GM10847 (cell line): ENCODE data around the gene MACROD2.

Experiments
- POLR2A ChIP-seq: IDR thresholded peaks from 2 replicates; pipeline ENCODE4 v1.6.1; 2011; ENCODE audit not compliant: insufficient read length; ENCODE audit errors: extremely low read depth

MACROD2 gene

DNA sequence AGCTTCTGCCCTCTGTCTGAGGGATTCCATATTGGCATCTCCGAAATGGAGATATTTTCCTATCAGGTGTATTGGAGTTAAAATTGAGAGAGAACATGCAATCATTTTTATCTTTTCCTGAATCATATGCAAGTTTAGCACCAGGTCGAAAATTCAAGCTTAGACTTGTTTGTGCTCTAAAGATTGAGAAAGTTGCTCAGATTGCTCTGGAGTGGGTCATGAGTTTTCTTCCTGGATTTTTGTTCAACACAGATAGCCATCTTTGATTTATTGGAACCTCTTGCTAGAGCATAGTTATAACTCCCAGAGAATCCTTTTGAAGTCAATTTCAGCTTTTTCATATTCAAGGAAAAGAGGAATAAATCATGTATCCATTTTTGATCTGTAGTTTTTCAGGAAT lies 715.6 kb downstream of the MACROD2 start:
- TF ChIP-seq POLR2A, result no peak

DNA sequence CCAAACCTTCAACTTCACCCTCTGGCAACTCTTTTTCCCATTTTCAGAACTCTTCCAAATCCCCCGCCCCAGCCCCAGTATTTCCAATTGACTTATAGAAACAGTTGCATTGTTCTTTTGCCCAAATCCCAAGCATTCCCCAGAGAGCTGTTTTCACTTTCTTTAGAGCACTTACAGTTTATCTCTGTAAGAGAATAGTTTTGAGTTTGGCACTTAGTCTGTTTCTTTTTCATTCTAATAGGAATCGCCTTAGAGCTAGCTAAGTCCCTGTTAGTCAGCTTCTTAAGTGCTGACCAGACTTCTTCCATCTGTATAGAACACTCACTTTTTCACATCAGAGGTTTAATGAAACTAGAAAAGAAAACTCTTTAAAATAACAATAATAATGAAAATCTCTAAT lies 716.3 kb downstream of the MACROD2 start:
- TF ChIP-seq POLR2A, result no peak

- no peak for TF ChIP-seq POLR2A
Measured at GRCh38 chr20:14712302-14712739, 717.0 kb downstream of the MACROD2 start.

DNA sequence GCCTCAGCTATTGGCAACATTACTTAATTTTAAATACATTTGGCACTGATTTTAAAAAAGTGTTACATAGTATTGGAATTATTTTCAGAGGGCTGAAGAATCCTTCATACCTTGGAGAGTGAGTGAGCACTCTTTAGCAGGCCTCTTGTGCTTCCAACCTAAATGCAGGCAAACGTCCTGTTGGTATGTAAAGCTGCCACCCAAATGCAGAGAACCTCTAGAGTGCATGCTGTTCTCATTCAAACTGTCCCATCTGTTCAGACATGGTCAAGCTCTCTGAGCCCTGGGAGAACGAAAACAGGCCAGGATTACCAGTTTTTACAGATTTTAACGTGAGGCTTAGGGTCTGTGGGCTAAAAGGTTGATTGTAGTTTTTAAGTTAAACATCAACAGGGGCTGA lies 720.1 kb downstream of the MACROD2 start:
- TF ChIP-seq POLR2A, result no peak

GRCh38 chr20:14716351-14716801 lies 721.1 kb downstream of the MACROD2 start:
- TF ChIP-seq POLR2A, result no peak

DNA sequence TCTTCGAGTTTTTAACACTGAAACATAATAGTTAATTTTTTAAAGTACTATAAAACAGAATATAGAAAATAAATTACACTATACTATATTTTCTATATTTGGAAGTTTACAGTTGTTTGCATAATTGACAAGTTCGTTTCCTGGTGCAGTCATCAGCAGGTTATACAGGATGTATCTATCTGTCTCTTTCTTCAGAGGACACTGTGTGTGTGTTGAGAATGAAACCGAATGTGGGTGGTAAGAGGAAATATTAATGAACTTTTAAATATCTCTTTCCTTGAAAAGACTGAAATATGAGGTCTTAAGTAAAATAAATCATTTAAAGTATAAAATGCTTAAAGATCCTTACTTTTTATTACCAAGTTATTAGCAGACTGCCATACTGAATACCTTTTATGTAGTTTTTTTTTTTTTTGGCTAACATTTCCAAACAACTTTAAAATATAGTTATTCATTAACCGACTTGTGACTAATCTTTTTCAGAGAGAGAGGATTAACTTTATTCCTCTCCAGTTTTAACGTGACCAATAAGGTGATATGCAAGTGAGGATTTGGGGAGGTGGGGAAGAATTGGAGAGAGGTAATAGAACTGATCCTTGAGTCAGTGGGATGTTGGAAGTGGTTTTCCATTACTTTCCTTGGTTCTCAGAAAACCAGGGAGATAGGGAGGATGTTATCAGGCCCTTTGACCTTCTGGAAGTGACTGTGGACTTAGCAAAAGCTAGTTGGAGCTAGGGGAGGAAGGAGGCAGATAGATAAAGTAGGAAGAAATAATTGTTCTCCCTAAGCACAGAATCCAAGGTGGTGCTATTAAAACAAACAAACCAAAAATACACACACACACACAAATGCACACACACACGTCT lies 722.1 kb downstream of the MACROD2 start:
- TF ChIP-seq POLR2A, result no peak

DNA sequence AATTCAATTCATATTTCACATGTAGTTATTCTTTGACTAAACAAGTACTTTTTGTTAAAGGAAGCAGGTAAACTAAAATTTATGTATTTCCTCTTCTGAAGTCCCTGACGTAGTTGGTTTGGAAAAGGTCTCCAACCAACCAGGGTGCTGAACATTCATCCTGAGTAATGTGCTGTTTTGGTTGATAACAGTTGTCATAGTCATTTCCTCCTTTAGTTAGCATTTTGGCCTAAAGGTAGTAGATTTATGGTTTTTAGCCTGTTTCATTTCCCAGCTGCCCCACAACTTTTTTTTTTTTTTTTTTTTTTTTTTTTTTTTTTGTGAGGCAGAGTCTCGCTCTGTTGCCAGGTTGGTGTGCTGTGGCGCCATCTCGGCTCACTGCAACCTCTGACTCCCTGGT lies 724.9 kb downstream of the MACROD2 start:
- no peak for TF ChIP-seq POLR2A

DNA sequence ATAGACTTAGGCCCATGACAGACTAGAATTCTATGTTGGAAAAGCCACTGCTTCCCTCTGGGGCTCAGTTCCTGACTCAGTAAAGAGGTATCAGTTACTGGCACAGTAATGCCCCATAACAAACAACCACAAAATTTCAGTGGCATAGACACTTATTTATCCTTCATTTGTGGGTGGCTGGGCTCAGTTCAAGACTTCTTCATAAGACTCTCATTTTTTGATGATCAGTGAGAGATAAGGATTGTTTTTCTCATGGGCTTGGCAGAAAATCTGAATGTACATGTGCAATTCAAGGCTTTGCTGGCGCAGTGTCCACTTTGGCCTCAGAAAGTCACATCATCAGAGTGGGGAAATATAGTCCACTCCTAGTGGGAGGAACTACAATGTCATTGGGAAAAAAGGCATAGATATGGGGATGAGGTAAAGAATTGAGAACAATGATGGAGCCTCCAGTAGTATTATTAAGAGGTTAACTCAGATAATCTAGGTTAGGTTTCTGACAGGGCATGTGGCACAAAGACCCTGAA lies 726.7 kb downstream of the MACROD2 start:
- no peak for TF ChIP-seq POLR2A

- TF ChIP-seq POLR2A, result no peak
Measured at GRCh38 chr20:14723614-14724013, 728.3 kb downstream of the MACROD2 start.

- TF ChIP-seq POLR2A, result no peak
Measured at GRCh38 chr20:14724036-14724435, 728.7 kb downstream of the MACROD2 start.

DNA sequence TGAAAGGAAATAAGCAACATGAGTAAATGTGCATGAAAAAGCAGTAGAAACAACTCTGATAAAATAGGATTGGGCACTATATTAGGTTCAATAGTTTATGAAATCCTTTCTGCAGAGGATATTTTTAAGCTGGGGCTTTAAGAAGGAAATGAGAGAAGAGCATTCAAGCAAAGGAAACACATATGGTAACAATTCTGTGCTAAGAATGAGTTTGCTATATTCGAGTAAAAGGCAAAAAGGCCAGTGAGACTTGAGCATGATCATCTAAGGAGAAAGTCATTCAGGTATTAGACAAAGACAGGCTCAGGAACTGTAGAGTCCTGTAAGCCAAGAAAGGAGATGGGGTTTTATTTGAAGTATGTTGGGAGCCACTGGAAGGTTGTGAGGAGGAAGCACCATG lies 729.2 kb downstream of the MACROD2 start:
- no peak for TF ChIP-seq POLR2A

GRCh38 chr20:14726591-14726990 lies 731.3 kb downstream of the MACROD2 start:
- TF ChIP-seq POLR2A, result no peak

GRCh38 chr20:14727485-14728150 lies 732.3 kb downstream of the MACROD2 start:
- TF ChIP-seq POLR2A, result no peak

DNA sequence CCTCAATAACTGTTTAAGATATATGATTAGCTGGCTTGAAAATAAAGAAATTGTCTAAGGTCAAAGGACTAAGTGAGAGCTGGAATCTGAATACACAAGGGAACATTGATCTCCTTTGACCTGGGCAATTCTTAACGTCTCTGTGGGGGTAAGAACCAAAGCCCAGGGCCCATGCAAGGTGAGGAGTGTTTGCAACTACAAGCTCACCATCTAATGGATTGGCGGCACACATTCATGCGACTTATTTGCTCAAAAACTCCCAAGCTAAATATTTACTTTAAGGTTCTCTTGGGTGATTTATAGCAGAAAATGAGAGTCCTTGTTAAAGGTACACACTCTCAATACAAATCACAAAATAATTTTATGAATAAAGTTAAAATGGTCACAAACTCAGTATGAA lies 734.1 kb downstream of the MACROD2 start:
- no peak for TF ChIP-seq POLR2A

DNA sequence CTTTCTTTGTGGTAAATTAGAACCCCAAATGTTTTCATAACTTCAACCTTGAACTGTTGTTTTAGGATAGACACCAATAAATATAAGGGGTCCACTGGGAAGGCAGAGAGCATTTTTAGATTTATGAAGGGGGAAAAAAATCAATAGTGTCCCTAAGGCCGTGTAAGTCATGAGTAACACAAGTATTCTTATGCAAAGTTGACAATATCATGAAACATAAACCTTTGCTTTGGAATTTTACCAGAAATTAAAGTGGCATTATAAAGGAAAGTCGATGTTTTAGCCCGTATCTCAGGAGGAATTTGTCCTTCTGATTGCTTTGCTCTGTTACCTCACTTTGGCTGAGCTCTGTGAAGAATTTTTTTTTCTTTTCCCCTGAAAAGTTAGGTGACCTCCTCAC lies 737.0 kb downstream of the MACROD2 start:
- TF ChIP-seq POLR2A, result no peak

DNA sequence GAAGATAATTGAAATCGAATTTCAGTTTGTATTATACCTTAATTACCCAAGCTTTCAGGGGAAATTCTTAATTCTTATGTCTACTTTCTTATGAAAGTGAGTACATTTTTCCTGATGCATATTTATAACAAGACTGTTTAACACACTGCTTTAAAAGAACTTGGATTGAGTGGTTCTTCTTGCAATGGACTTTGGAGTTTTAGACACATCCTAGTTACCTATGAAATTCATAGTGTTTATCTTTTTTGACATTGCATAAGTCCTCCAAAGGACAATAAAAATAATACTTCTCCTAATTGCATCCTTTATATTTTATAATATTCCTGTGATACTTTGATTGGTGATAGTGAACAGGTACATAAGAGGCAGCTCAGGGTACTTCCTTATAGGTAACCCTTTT lies 737.7 kb downstream of the MACROD2 start:
- TF ChIP-seq POLR2A, result no peak
